ENCODE results near the gene PAK5.

Gene PAK5

GRCh38 chr20:9573335-9574151 lies 265.3 kb downstream of the PAK5 start:
- no peak overlapping the region for H3K4me3 ChIP-seq (ENCODE audit: low read depth, low read length)
- TF ChIP-seq CTCF (IDR thresholded peaks at IDR 0.05; ENCODE audit: low read depth, low read length, missing control alignments): no peak
- DNase-seq (ENCODE audit: low read depth): no peak
- in situ Hi-C loops (cut with HindIII; ENCODE audit: low sequenced_read_pairs): no loop called here

- DNase-seq (ENCODE audit: low read depth): no peak
- TF ChIP-seq CTCF (IDR thresholded peaks at IDR 0.05; ENCODE audit: low read depth, low read length, missing control alignments): no peak
- in situ Hi-C loops (cut with HindIII; ENCODE audit: low sequenced_read_pairs): no loop called here
- H3K4me3 ChIP-seq (ENCODE audit: low read depth, low read length): no peak overlapping the region
These were observed 266.2 kb downstream of the PAK5 start for GRCh38 chr20:9572670-9573069.

GRCh38 chr20:9571783-9572182 lies 267.1 kb downstream of the PAK5 start:
- in situ Hi-C loops (cut with HindIII; ENCODE audit: low sequenced_read_pairs): no loop called here
- no peak overlapping the region for H3K4me3 ChIP-seq (ENCODE audit: low read depth, low read length)
- no peak for DNase-seq (ENCODE audit: low read depth)
- TF ChIP-seq CTCF (IDR thresholded peaks at IDR 0.05; ENCODE audit: low read depth, low read length, missing control alignments): no peak

GRCh38 chr20:9570612-9571011 lies 268.3 kb downstream of the PAK5 start:
- DNase-seq (ENCODE audit: low read depth): no peak
- no peak overlapping the region for H3K4me3 ChIP-seq (ENCODE audit: low read depth, low read length)
- TF ChIP-seq CTCF (IDR thresholded peaks at IDR 0.05; ENCODE audit: low read depth, low read length, missing control alignments): no peak
- in situ Hi-C loops (cut with HindIII; ENCODE audit: low sequenced_read_pairs): no loop called here

DNA sequence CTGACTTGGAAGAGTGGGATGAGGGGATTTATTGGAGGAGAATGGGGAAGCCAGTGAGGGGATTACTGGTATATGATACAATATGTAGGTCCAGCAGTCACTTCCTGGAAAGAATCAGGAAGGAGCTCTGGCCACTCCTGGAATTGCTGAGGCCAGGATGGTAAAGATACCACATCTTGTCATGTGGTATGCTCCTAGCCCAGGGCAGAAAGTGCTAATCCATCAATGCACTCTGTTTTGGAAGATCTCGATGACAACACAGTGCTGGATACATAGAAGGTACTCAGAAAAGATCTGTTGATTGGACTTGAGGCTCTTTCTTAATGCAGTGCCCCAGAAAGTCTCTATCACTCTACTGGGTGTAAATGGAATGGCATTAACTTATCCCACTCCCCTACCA lies 271.9 kb downstream of the PAK5 start:
- in situ Hi-C loops (cut with HindIII; ENCODE audit: low sequenced_read_pairs): no loop called here
- H3K4me3 ChIP-seq (ENCODE audit: low read depth, low read length): no peak overlapping the region
- DNase-seq (ENCODE audit: low read depth): no peak
- TF ChIP-seq CTCF (IDR thresholded peaks at IDR 0.05; ENCODE audit: low read depth, low read length, missing control alignments): no peak

DNA sequence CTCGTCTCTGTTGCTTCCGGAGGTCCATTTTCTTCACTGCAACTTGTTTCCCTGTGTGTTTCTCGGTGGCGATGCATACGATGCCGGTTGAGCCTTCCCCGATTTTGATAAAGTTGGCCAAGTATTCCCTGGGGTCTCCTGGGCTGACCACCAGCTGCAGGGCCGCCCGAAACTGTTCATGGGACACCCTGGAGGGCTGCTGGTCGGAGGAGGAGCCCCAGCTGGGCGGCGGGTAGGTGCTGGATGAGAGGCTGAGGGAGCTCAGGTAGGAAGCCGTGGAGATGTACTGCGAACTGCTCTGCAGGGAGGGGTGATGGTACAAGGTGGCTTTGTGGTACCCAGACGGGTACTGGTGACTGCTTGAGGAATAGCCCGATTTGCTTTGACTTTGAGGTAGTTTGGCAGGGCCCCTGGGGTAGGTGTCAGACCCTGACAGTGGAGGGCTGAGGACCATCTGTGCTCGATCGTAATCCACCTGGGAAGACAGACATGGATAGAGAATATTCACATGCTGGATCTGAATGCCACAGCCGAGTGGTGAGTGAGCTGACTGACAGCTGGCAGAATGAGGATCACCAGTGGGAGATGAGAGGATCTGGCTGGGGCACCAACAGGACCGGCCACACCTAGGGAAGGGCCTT lies 272.8 kb downstream of the PAK5 start:
- in situ Hi-C loops (cut with HindIII; ENCODE audit: low sequenced_read_pairs): no loop called here
- TF ChIP-seq CTCF (IDR thresholded peaks at IDR 0.05; ENCODE audit: low read depth, low read length, missing control alignments): no peak
- no peak overlapping the region for H3K4me3 ChIP-seq (ENCODE audit: low read depth, low read length)
- DNase-seq (ENCODE audit: low read depth): no peak
